ENCODE measurements around the gene SND1.

DNA sequence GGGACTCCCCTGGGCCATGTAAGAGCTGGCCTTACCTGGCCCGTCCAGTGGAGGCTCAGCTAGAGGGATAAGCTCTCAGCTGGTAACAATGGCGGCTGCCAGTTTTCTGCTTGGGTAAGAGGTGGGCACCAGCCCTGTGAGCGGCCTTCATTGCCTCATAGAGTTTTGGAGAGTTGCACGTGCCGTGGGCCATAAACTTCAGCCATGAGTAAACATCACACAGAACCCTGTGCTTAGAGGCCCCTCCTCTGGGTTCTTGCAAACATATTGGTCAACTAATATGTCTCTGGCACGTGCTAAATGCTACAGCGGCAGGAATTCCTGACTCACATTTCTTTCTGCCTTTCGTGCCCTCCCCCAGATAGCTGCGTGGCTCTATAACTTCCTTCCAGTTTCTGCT is 485.2 kb downstream of the SND1 start:
- TF ChIP-seq, protein P1, sequence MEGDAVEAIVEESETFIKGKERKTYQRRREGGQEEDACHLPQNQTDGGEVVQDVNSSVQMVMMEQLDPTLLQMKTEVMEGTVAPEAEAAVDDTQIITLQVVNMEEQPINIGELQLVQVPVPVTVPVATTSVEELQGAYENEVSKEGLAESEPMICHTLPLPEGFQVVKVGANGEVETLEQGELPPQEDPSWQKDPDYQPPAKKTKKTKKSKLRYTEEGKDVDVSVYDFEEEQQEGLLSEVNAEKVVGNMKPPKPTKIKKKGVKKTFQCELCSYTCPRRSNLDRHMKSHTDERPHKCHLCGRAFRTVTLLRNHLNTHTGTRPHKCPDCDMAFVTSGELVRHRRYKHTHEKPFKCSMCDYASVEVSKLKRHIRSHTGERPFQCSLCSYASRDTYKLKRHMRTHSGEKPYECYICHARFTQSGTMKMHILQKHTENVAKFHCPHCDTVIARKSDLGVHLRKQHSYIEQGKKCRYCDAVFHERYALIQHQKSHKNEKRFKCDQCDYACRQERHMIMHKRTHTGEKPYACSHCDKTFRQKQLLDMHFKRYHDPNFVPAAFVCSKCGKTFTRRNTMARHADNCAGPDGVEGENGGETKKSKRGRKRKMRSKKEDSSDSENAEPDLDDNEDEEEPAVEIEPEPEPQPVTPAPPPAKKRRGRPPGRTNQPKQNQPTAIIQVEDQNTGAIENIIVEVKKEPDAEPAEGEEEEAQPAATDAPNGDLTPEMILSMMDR (IDR thresholded peaks at IDR 0.05) = no peak
- no peak for TF ChIP-seq POLR2A (IDR thresholded peaks at IDR 0.05)
